GM21423 (cell line): ENCODE measurements around the gene DRAM2.
"Not testable (repeated sequence)": the region's sequence is repeated elsewhere in the genome, so short reads cannot be mapped to it uniquely, and the experiment has no call there.

Experiments used
- ATAC-seq: cut with Tn5 transposase; IDR thresholded peaks from one replicate; pipeline ENCODE4 v1.9.1; 2021; ENCODE audit warnings: mild to moderate bottlenecking, moderate library complexity; ENCODE audit not compliant: unreplicated experiment

DRAM2 gene

DNA sequence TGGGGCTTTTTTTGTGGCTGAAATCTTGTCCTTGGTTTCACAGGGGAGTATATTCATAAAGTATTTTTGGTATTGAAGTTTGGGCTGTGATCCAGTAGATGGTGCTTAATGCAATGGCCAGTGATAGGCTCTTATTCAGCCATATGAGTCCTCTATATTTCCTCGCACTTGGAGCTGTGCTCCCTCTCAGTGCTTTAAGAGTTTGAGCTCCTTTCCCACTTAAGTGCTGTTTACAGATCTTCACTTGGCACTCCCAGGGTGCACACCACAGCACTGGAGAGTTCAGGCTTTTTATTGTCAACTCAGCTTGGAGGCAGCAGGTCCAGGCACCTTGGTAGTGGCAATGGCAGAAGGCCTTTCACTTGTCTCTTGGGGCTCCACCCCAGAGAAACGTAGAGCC lies 54.9 kb downstream of the DRAM2 start:
- no peak for ATAC-seq

DNA sequence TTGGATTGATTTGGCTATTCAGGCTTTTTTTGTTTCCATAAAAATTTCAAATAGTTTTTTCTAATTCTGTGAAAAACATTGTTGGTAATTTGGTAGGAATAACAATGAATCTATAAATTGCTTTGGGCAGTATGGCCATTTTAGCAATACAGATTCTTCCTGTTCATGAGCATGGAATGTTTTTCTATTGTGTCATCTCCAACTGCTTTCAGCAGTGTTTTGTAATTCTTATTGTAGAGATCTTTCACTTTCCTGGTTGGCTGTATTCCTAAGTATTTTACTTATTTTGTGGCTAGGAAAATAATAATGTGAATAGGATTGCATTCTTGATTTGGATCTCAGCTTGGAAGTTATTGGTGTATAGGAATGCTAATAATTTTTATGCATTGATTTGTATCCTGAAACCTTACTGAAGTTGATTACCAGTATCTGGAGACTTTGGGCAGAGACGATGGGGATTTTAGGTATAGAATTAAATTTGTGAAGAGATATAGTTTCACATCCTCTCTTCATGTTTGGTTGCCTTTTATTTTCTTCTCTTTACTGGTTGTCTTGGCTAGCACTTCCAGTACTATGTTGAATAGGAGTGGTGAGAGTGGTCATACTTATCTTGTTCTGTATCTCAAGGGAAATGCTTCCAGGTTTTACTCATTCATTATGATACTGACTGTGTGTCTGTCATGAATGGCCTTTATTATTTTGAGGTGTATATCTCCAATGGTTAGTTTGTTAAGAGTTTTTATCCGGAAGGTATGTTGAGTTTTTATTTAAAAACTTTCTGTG lies 57.3 kb downstream of the DRAM2 start:
- ATAC-seq = no peak

DNA sequence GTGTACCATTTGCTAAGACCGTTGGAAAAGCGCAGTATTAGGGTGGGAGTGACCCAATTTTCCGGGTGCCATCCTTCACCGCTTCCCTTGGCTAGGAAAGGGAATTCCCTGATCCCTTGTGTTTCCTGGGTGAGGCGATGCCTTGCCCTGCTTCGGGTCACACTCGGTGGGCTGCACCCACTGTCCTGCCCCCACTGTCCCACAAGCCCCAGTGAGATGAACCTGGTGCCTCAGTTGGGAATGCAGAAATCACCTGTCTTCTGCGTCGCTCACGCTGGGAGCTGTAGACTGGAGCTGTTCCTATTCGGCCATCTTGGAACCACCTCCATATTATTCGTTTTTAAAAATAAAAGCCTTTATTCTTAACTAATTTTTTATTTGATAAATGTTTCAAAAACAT lies 60.6 kb downstream of the DRAM2 start:
- ATAC-seq = not testable (repeated sequence)

GRCh38 chr1:111077312-111077711 lies 62.6 kb downstream of the DRAM2 start:
- ATAC-seq = not testable (repeated sequence)
